HEK293 (cell line): ENCODE results near the gene IGF2BP1.
A peak's percentile ranks its signal among the peaks of the same experiment; 100 is the strongest.

Experiments used
- CTCF ChIA-PET: fragments of 350-600 bp; formaldehyde crosslinking; extraction: SDS; loops from one replicate; lab custom pipeline; 2021; ENCODE audit warnings: antibody characterized with exemption; lab: Yijun Ruan, JAX
- POLR2A ChIA-PET: fragments of 300-600 bp; formaldehyde crosslinking; extraction: SDS; loops from one replicate; lab custom pipeline; 2020; ENCODE audit warnings: antibody characterized with exemption, inconsistent platforms; lab: Yijun Ruan, JAX
- H3K27ac ChIP-seq: fragments of 200-500 bp; sonication (Bioruptor generic); 2 replicates; pipeline ENCODE4 v1.5.1; 2014; ENCODE audit warnings: low read depth, low read length, control low read depth, inconsistent platforms; ENCODE audit errors: extremely low read depth
- H3K36me3 ChIP-seq, 2 experiments: fragments of 200-500 bp in 1 of 2; sonication (Bioruptor generic) in 1 of 2; 1 replicate in 1 of 2; 2 replicates in 1 of 2; pipeline ENCODE4 v1.5.1; 2014 to 2017; ENCODE audit warnings: inconsistent platforms in 2 of 2, low read length in 2 of 2; ENCODE audit not compliant: control insufficient read depth in 2 of 2, insufficient read depth in 1 of 2
- H3K4me1 ChIP-seq: fragments of 200-500 bp; sonication (Bioruptor generic); 2 replicates; pipeline ENCODE4 v1.5.1; 2014; ENCODE audit warnings: mild to moderate bottlenecking, low read length, inconsistent platforms; ENCODE audit not compliant: control insufficient read depth, insufficient read depth
- H3K4me3 ChIP-seq: 2 replicates; pipeline ENCODE4 v1.5.1; 2011; ENCODE audit warnings: low read depth, mild to moderate bottlenecking, control low read depth, low read length, moderate library complexity
- H3K9me3 ChIP-seq: fragments of 200-500 bp; sonication (Bioruptor generic); 2 replicates; pipeline ENCODE4 v1.5.1; 2014; ENCODE audit warnings: low read depth, low read length, inconsistent platforms; ENCODE audit not compliant: control insufficient read depth, insufficient read depth
- BCL11A ChIP-seq: fragments of 450-650 bp; formaldehyde crosslinking; IDR thresholded peaks from 2 replicates; pipeline ENCODE4 v1.5.1; 2016; ENCODE audit warnings: low read depth, missing biosample characterization, missing genetic modification characterization
- BCL11B ChIP-seq: fragments of 450-650 bp; formaldehyde crosslinking; IDR thresholded peaks from 2 replicates; pipeline ENCODE4 v1.5.1; 2016; ENCODE audit warnings: low read depth, missing biosample characterization, missing genetic modification characterization
- EGR2 ChIP-seq: fragments of 450-650 bp; formaldehyde crosslinking; IDR thresholded peaks from 2 replicates; pipeline ENCODE4 v1.5.1; 2016; ENCODE audit warnings: low read depth, missing biosample characterization, missing genetic modification characterization
- GLIS1 ChIP-seq: fragments of 450-650 bp; formaldehyde crosslinking; IDR thresholded peaks from 2 replicates; pipeline ENCODE4 v1.5.1; 2016; ENCODE audit warnings: missing biosample characterization, missing genetic modification characterization
- HOXD13 ChIP-seq: sonication (generic); formaldehyde crosslinking; IDR thresholded peaks from 2 replicates; pipeline ENCODE4 v1.8.0; 2022; ENCODE audit warnings: missing genetic modification reagents, borderline replicate concordance
- KLF1 ChIP-seq: fragments of 450-650 bp; formaldehyde crosslinking; IDR thresholded peaks from 2 replicates; pipeline ENCODE4 v1.5.1; 2016; ENCODE audit warnings: missing biosample characterization, missing genetic modification characterization
- ZFHX2 ChIP-seq: fragments of 450-650 bp; formaldehyde crosslinking; conservative IDR thresholded peaks from 2 replicates; pipeline ENCODE4 v1.5.1; 2016; ENCODE audit warnings: missing biosample characterization, missing genetic modification characterization
- ZNF114 ChIP-seq: fragments of 450-650 bp; formaldehyde crosslinking; IDR thresholded peaks from 2 replicates; pipeline ENCODE4 v1.5.0; 2017; ENCODE audit warnings: missing biosample characterization, missing genetic modification characterization
- ZNF214 ChIP-seq: fragments of 450-650 bp; formaldehyde crosslinking; IDR thresholded peaks from 2 replicates; pipeline ENCODE4 v1.5.1; 2017; ENCODE audit warnings: missing biosample characterization, mild to moderate bottlenecking, missing genetic modification characterization, borderline replicate concordance
- ZNF239 ChIP-seq: fragments of 450-650 bp; formaldehyde crosslinking; IDR thresholded peaks from 2 replicates; pipeline ENCODE4 v1.5.1; 2016; ENCODE audit warnings: missing biosample characterization, missing genetic modification characterization
- ZNF274 ChIP-seq, 2 experiments: fragments of 200-500 bp in 1 of 2; fragments of 450-650 bp in 1 of 2; sonication (Bioruptor generic) in 1 of 2; formaldehyde crosslinking in 1 of 2; IDR thresholded peaks; 2 replicates each; pipeline versions ENCODE4 v1.5.1 to v1.6.1; 2014 to 2016; ENCODE audit warnings: borderline replicate concordance in 1 of 2, inconsistent platforms in 1 of 2, low read length in 1 of 2, missing biosample characterization in 1 of 2, missing genetic modification characterization in 1 of 2
- ZNF391 ChIP-seq: fragments of 450-650 bp; formaldehyde crosslinking; IDR thresholded peaks from 2 replicates; pipeline ENCODE4 v1.5.1; 2016; ENCODE audit warnings: low read depth, missing biosample characterization, missing genetic modification characterization, borderline replicate concordance
- ZNF433 ChIP-seq: fragments of 450-650 bp; formaldehyde crosslinking; IDR thresholded peaks from 2 replicates; pipeline ENCODE4 v1.5.1; 2016; ENCODE audit warnings: missing biosample characterization, missing genetic modification characterization, low read depth
- ZNF449 ChIP-seq: fragments of 450-650 bp; formaldehyde crosslinking; IDR thresholded peaks from 2 replicates; pipeline ENCODE4 v1.5.1; 2017; ENCODE audit warnings: missing biosample characterization, mild to moderate bottlenecking, missing genetic modification characterization, moderate library complexity
- ZNF501 ChIP-seq: fragments of 450-650 bp; formaldehyde crosslinking; IDR thresholded peaks from 2 replicates; pipeline ENCODE4 v1.5.1; 2016; ENCODE audit warnings: missing biosample characterization, missing genetic modification characterization
- ZNF510 ChIP-seq: fragments of 450-650 bp; formaldehyde crosslinking; IDR thresholded peaks from 2 replicates; pipeline ENCODE4 v1.5.1; 2018; ENCODE audit warnings: mild to moderate bottlenecking, missing genetic modification characterization, missing biosample characterization; ENCODE audit not compliant: insufficient replicate concordance
- ZNF548 ChIP-seq: fragments of 450-650 bp; formaldehyde crosslinking; IDR thresholded peaks from 2 replicates; pipeline ENCODE4 v1.5.1; 2016; ENCODE audit warnings: missing biosample characterization, missing genetic modification characterization
- ZNF560 ChIP-seq: fragments of 450-650 bp; formaldehyde crosslinking; IDR thresholded peaks from 2 replicates; pipeline ENCODE4 v1.5.1; 2017; ENCODE audit warnings: missing biosample characterization, missing genetic modification characterization, borderline replicate concordance
- ZNF580 ChIP-seq: fragments of 450-650 bp; formaldehyde crosslinking; IDR thresholded peaks from 2 replicates; pipeline ENCODE4 v1.5.1; 2016; ENCODE audit warnings: missing biosample characterization, missing genetic modification characterization
- ZNF596 ChIP-seq: fragments of 450-650 bp; IDR thresholded peaks from 2 replicates; pipeline ENCODE4 v1.5.0; 2018; ENCODE audit warnings: missing biosample characterization, mild to moderate bottlenecking, missing genetic modification characterization, moderate library complexity
- ZNF600 ChIP-seq: fragments of 450-650 bp; formaldehyde crosslinking; IDR thresholded peaks from 2 replicates; pipeline ENCODE4 v1.5.1; 2016; ENCODE audit warnings: missing biosample characterization, missing genetic modification characterization
- ZNF654 ChIP-seq: fragments of 450-650 bp; formaldehyde crosslinking; IDR thresholded peaks from 2 replicates; pipeline ENCODE4 v1.5.1; 2016; ENCODE audit warnings: low read depth, missing biosample characterization, missing genetic modification characterization
- ZNF791 ChIP-seq: fragments of 450-650 bp; formaldehyde crosslinking; IDR thresholded peaks from 2 replicates; pipeline ENCODE4 v1.5.1; 2016; ENCODE audit warnings: missing biosample characterization, missing genetic modification characterization
- ZXDB ChIP-seq: fragments of 450-650 bp; formaldehyde crosslinking; IDR thresholded peaks from 2 replicates; pipeline ENCODE4 v1.5.1; 2016; ENCODE audit warnings: missing biosample characterization, missing genetic modification characterization
- TF ChIP-seq, protein P1 (sequence below): fragments of 450-650 bp; formaldehyde crosslinking; IDR thresholded peaks from 2 replicates; pipeline ENCODE4 v1.5.1; 2017; ENCODE audit warnings: missing biosample characterization, missing genetic modification characterization
- TF ChIP-seq, protein P2 (sequence below): fragments of 450-650 bp; formaldehyde crosslinking; IDR thresholded peaks from 2 replicates; pipeline ENCODE4 v1.5.1; 2016; ENCODE audit warnings: missing biosample characterization, missing genetic modification characterization
- TF ChIP-seq, protein P3 (sequence below): fragments of 450-650 bp; formaldehyde crosslinking; IDR thresholded peaks from 2 replicates; pipeline ENCODE4 v1.5.1; 2017; ENCODE audit warnings: missing biosample characterization, missing genetic modification characterization
- TF ChIP-seq, protein P4 (sequence below): fragments of 450-650 bp; formaldehyde crosslinking; IDR thresholded peaks from 2 replicates; pipeline ENCODE4 v1.5.1; 2017; ENCODE audit warnings: missing biosample characterization, missing genetic modification characterization

IGF2BP1 gene

GRCh38 chr17:48973806-48974205 lies 23.4 kb upstream of the IGF2BP1 start:
- CTCF ChIA-PET: interaction anchor here (0.6 to 2.1 kb wide), 5 partner anchors 16 to 57 kb away, joined by 3 to 7 read pairs (median 4); partner anchors contain the start of gene SNF8
- Histone ChIP-seq H3K9me3 (no peaks in the 10 kb centered on the region), H3K4me1 (peaks cover 15% of the 10 kb centered on the region), H3K27ac (no peak overlapping the region), H3K36me3 (no peaks in the 10 kb centered on the region), H3K4me3 (no peak overlapping the region)
- POLR2A ChIA-PET: interaction anchor here (0.6 to 5.6 kb wide), 7 partner anchors 13 to 80 kb away, joined by 3 to 42 read pairs (median 4); partner anchors contain the start of genes IGF2BP1 and SNF8
- TF ChIP-seq ZNF560 (tag by site-specific recombination): no peak
- no peak for TF ChIP-seq ZNF239
- TF ChIP-seq, protein P1, sequence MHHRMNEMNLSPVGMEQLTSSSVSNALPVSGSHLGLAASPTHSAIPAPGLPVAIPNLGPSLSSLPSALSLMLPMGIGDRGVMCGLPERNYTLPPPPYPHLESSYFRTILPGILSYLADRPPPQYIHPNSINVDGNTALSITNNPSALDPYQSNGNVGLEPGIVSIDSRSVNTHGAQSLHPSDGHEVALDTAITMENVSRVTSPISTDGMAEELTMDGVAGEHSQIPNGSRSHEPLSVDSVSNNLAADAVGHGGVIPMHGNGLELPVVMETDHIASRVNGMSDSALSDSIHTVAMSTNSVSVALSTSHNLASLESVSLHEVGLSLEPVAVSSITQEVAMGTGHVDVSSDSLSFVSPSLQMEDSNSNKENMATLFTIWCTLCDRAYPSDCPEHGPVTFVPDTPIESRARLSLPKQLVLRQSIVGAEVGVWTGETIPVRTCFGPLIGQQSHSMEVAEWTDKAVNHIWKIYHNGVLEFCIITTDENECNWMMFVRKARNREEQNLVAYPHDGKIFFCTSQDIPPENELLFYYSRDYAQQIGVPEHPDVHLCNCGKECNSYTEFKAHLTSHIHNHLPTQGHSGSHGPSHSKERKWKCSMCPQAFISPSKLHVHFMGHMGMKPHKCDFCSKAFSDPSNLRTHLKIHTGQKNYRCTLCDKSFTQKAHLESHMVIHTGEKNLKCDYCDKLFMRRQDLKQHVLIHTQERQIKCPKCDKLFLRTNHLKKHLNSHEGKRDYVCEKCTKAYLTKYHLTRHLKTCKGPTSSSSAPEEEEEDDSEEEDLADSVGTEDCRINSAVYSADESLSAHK (tag by site-specific recombination): peak; percentile 95
- peak; percentile 45; the same call in 1 of the 2 replicates for TF ChIP-seq KLF1 (tag by site-specific recombination)
- TF ChIP-seq ZNF501: no peak
- TF ChIP-seq, protein P2, sequence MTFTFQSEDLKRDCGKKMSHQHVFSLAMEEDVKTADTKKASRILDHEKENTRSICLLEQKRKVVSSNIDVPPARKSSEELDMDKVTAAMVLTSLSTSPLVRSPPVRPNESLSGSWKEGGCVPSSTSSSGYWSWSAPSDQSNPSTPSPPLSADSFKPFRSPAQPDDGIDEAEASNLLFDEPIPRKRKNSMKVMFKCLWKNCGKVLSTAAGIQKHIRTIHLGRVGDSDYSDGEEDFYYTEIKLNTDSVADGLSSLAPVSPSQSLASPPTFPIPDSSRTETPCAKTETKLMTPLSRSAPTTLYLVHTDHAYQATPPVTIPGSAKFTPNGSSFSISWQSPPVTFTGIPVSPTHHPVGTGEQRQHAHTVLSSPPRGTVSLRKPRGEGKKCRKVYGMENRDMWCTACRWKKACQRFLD (tag by site-specific recombination): no peak
- TF ChIP-seq ZNF391 (tag by site-specific recombination): no peak
- TF ChIP-seq, protein P3, sequence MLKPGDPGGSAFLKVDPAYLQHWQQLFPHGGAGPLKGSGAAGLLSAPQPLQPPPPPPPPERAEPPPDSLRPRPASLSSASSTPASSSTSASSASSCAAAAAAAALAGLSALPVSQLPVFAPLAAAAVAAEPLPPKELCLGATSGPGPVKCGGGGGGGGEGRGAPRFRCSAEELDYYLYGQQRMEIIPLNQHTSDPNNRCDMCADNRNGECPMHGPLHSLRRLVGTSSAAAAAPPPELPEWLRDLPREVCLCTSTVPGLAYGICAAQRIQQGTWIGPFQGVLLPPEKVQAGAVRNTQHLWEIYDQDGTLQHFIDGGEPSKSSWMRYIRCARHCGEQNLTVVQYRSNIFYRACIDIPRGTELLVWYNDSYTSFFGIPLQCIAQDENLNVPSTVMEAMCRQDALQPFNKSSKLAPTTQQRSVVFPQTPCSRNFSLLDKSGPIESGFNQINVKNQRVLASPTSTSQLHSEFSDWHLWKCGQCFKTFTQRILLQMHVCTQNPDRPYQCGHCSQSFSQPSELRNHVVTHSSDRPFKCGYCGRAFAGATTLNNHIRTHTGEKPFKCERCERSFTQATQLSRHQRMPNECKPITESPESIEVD (tag by site-specific recombination): no peak
- no peak for TF ChIP-seq ZNF791 (tag by site-specific recombination)
- no peak for TF ChIP-seq ZXDB
- TF ChIP-seq ZNF580 (tag by site-specific recombination): no peak
- no peak for TF ChIP-seq ZNF600 (tag by site-specific recombination)
- no peak for TF ChIP-seq ZNF214 (tag by site-specific recombination)
- TF ChIP-seq GLIS1 (tag by site-specific recombination): no peak
- TF ChIP-seq ZNF449: no peak
- TF ChIP-seq, protein P4, sequence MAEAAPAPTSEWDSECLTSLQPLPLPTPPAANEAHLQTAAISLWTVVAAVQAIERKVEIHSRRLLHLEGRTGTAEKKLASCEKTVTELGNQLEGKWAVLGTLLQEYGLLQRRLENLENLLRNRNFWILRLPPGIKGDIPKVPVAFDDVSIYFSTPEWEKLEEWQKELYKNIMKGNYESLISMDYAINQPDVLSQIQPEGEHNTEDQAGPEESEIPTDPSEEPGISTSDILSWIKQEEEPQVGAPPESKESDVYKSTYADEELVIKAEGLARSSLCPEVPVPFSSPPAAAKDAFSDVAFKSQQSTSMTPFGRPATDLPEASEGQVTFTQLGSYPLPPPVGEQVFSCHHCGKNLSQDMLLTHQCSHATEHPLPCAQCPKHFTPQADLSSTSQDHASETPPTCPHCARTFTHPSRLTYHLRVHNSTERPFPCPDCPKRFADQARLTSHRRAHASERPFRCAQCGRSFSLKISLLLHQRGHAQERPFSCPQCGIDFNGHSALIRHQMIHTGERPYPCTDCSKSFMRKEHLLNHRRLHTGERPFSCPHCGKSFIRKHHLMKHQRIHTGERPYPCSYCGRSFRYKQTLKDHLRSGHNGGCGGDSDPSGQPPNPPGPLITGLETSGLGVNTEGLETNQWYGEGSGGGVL (tag by site-specific recombination): no peak
- peak; percentile 42 for TF ChIP-seq ZFHX2
- TF ChIP-seq ZNF548 (tag by site-specific recombination): no peak
- no peak for TF ChIP-seq ZNF274 (IDR thresholded peaks at IDR 0.05; ENCODE audit: low read length)
- no peak for TF ChIP-seq ZNF274 (tag by site-specific recombination; IDR thresholded peaks at IDR 0.05; ENCODE audit: borderline replicate concordance)
- TF ChIP-seq ZNF654 (tag by site-specific recombination): no peak
- TF ChIP-seq ZNF596 (tag by site-specific recombination): no peak
- peak; percentile 53 for TF ChIP-seq EGR2
- no peak for TF ChIP-seq ZNF510 (tag by site-specific recombination)
- TF ChIP-seq HOXD13 (CRISPR knock-in tag): no peak
- no peak for TF ChIP-seq ZNF433 (tag by site-specific recombination)
- TF ChIP-seq BCL11B: no peak
- TF ChIP-seq BCL11A: no peak
- TF ChIP-seq ZNF114: no peak
